SK-N-DZ (cell line): ENCODE results near the gene PPP1R9A. TPM values are rescaled to one million over a fixed set of nuclear protein-coding genes. Genes with fewer than 3 reads are reported as not detected.

Source experiments
- DNase-seq: peaks from one replicate; pipeline ENCODE4 v3.0.0-alpha.2; 2015; ENCODE audit warnings: low spot score
- polyA plus RNA-seq, 2 experiments: library from polyadenylated mRNA; depleted of rRNA; stranded (reverse); fragments of >200 nt; gene quantifications; 2 replicates each; pipeline ENCODE4 v1.2.3, GENCODE V29; 2014

PPP1R9A gene
- polyA plus RNA-seq (2014; cell fraction: cytosol; rRNA removed), result 6.5 and 7.2 TPM in 2 replicates
- polyA plus RNA-seq (2014; cell fraction: nucleus; rRNA removed), result 11.5 and 12.0 TPM in 2 replicates

DNA sequence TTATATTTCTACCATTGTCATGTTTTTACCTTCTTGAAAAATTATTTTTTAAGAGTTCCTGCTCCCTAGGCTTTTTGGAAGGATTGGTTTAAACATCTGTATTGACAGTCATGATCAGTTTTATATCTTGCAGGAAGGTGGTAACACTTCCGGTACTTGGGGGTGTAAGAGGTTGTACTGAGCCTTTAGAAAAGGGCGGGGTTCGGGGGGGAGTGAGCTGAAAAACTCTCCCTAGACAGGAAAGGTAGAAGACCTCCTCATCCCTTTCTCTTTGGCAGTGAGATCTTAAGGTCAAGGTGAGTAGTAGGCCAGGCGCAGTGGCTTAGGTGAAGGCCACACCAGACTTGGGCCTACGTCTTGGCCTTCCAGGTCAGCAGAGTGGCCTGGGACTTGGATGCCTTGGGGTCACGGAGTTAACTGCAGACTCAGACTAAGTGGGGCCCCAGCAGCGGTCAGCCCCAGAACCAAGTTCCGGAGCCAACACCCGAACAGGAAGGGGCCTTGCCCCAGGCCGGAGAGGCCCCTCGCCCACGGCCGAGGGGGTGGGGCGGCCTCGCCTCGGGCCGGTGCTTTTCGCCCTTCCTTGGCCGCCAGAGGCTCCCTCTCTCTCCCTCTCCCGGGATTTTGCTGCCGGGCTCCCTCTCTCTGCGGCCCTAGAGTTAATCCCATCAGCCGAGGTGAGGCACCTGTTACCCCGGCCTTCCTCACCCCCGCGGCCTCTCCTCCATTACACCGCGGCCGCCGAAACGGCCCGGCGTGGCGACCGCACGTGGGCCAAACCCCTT is at the start of gene PPP1R9A:
PPP1R9A (plus strand) TSS at position 569 of the 785 bp plus-strand sequence. CDS start 2,520 bp downstream, outside the sequence.
- DNase-seq, result peak; percentile 75

DNA sequence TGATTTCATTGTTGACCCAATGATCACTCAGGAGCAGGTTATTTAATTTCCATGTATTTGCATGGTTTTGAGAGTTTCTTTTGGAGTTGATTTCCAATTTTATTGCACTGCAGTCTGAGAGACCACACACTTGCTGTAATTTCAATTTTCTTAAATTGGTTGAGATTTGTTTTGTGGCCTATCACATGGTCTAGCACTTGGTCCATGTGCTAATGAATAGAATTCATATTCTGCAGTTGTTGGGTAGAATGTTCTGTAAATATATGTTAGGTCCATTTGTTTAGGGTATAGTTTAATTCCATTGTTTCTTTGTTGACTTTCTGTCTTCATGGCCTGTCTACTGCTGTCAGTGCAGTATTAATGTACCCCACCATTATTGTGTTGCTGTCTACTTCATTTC is 36.3 kb upstream of the PPP1R9A start:
- DNase-seq, result no peak

- no peak for DNase-seq
Observed at GRCh38 chr7:94873239-94873638, 34.2 kb upstream of the PPP1R9A start.

DNA sequence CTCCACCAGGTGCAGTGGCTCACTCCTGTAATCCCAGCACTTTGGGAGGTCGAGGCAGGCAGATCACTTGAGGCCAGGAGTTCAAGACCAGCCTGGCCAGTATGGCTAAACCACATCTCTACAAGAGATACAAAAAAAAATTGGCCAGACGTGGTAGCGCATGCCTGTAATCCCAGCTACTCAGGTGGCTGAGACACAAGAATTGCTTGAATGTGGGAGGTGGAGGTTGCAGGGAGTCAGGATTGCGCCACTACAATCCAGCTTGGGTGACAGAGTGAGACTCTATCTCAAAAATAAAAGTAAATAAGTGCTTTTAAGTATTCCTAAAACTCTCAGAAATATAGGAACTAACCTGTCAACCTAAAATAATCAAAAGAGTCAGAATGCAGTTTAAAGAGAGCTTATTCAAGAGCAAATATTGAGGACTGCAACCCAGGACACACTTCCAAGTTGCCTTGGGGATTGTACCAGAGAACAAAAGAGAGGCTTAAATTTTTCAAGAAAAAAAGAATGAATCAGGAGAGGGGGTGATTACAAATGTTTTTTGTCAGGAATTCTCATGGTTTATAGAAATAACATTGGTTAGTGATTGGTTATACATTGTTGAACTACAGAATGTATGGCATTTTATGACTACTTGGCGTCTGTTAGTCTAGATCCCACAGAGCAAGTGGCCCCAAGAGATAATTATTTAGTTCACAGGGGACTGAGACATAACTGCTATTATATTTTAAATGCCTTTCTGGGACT is 33.2 kb upstream of the PPP1R9A start:
- DNase-seq, result no peak

GRCh38 chr7:94875201-94875600 is 32.2 kb upstream of the PPP1R9A start:
- DNase-seq, result no peak

DNA sequence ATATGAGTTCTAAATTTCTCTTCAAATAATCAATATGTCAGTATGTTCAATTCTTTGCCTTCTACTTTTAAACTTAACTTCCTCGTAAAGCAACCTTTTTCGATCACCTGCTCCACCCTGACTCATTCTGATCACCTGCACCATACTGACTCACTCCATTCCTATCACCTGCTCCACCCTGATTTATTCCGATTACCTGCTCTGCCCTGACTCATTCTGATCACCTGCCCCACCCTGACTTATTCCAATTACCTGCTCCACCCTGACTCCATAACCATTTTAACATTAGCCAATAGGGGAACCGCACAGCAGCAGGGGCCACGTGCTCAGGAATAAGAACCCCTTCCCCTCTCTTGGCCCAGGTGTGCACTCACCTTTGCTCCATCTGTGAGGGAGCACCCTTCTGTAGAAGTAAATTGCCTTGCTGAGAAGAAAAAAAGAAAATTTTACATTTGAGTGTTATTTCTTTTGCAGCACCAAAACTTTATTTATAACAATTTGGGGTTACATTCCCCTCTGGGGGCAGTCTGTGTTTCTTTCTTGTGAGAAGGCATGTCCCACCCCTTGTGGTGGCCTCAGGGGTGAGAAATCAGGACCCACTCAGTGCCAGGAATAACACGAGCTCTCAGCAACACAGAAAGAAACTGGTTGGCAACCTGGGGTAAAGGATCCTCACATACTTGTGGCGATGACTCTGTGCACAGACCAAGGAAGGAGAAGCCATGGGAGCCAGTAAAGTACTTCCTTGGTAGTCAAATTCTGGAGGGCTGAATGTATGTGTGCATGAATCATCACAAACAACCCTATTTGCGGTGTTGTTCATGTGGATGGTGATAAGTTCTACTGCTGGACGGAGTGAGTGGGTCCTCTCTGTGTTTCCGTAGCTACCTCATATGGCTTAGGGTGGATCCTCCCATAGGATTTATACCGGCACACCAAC is 29.4 kb upstream of the PPP1R9A start:
- no peak for DNase-seq

GRCh38 chr7:94882891-94883290 is 24.5 kb upstream of the PPP1R9A start:
- no peak for DNase-seq

GRCh38 chr7:94883616-94884015 is 23.8 kb upstream of the PPP1R9A start:
- no peak for DNase-seq

GRCh38 chr7:94888551-94888950 is 18.8 kb upstream of the PPP1R9A start:
- DNase-seq, result peak; percentile 10

DNA sequence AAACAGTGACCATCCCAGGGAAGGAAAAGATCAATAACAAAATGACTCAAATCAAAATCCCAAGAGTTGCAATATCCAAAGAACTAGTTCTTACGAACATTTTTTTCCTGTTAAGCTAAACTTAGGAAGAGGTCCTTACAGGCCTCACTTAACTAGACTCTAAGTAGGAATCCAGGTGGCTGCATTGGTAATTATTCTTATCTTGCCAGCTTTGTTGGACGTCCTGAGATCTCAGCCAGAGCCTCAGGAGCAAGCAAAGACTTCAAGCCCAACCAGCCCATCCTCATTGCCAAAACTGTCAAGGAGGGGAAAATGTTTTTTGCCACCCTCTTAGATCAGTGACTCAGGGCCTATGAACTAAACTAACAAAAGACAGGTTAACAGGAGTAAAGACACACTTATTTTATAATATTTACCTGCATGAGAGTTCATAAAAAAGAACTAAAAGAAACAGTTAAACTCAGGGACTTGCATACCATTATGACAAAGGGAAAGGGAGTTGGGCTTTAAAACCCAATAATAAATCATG is 18.3 kb upstream of the PPP1R9A start:
- no peak for DNase-seq

- DNase-seq, result no peak
Observed at GRCh38 chr7:94890216-94890615, 17.2 kb upstream of the PPP1R9A start.

DNA sequence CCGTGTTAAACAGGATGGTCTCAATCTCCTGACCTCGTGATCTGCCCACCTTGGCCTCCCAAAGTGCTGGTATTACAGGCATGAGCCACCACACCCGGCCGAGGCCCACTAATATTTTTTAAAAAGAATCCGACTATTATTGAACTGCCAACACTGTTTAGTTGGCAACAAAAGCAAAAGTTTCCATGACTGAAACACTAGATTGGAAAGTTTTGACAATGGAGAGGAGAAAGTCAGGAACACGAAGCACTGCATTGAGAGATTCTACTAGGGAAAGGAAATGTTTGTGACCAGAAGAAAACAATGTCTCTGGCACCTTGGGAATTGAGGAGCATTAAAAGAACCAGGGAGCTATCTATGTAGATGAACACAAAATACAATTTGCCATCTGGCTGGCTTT is 13.7 kb upstream of the PPP1R9A start:
- DNase-seq, result no peak

DNA sequence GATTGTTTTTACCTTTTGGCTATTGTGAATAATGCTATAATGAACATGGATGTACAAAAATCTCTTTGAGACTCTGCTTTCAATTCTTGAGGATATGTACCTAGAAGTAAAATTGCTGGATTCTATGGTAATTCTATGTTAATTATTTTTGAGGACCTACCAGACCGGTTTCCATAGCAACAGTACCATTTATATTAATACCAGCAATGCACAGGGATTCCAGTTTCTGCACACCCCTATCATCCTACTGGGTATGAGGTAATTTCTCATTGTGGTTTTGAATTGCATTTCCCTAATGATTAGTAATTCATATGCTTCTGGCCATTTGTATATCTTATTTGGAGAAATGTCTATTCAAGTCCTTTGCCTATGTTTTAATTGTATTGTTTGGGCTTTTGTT is 9.9 kb upstream of the PPP1R9A start:
- no peak for DNase-seq

- DNase-seq, result no peak
Observed at GRCh38 chr7:94898340-94898739, 9.1 kb upstream of the PPP1R9A start.

DNA sequence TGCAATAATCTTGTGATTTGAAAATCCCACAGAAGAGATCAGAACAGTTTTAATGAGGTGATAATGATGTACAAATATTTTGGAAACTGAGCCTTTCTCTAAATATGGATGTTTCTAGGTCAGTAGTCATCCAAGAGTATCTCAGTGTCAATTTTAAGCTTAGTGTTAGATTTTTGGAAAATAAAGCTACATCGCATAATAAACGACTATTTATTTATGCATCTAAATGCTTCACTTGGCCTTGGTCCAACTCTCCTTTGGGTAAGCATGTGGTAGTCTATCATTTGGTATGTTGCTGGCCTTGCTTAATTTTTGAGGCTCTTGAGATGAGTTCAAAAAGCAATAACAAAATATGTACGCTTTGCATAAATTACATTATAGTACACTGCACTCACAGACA is 5.4 kb upstream of the PPP1R9A start:
- no peak for DNase-seq

DNA sequence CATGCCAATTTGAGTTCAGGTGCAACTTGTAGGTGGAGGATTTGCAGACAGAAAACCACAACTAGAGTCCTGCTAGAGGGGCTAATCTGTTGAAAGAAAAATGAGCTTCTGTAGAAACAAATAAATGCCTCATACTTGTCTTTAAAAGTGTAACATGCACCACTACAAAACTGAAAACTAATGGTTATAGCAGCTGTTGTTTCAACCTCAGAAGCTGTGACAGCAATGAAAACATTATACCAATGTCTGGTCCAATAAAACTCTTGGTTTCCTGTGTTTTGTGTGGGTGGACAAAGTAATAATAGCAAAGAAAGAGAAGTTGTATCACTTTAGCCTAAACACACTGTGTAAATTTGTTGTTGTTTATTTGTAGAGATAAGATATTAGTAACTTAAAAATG is 3.4 kb upstream of the PPP1R9A start:
- no peak for DNase-seq

DNA sequence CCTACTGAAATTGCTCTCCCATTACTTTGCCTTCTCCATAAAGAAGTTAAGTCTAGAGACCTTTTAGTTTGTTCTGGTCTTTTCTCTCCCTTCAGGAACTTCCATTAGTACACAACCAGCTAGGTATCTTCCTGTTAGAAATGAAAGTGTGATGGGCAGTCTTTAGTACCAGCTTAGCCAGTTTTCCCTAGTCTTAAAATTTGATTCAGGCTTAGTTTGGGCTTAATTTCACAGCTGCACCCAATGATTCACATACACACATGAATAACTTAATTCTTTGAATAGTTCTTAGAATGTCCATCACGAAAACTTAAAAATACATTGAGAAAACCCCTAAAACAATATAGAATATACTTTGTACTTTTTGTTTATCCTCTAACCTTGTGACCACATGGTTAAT is 2.4 kb upstream of the PPP1R9A start:
- no peak for DNase-seq

- DNase-seq, result no peak
Observed at GRCh38 chr7:94906065-94906851, 1.1 kb upstream of the PPP1R9A start.

DNA sequence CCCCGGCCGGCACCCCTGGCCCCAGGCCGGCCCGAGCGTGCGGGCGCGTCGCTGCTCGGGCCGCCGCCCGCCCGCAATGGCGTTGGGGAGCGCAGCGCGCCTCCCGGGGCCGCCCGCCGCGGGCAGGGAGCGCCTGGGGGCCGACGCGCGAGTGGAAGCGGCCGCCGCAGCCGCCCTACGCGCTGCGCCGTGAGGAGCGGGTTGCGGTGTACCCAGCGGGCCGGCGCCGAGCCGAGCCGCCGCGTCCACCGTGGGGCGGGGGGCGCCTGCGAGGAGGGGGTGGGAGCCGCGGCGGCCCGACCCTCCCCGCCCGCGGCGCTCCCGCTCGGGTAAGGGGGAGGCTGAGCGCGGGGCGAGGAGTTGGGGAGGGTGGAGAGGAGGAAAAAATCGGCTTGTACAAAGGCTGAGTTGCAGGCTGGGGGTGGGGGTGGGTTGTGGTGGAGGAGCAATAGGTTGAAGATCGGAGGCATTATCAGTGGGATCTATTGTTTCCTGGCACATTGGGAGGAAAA is 473 bp downstream of the PPP1R9A start:
- DNase-seq, result peak; percentile 47
